ENCODE measurements around the gene DRAM1.
"Not testable (repeated sequence)": the region's sequence is repeated elsewhere in the genome, so short reads cannot be mapped to it uniquely, and the experiment has no call there.

Gene DRAM1

GRCh38 chr12:101858361-101858760, 19.0 kb upstream of the DRAM1 start:
- FAIRE-seq = no peak
- DNase-seq (ENCODE audit: insufficient read length, low spot score) = no peak

DNA sequence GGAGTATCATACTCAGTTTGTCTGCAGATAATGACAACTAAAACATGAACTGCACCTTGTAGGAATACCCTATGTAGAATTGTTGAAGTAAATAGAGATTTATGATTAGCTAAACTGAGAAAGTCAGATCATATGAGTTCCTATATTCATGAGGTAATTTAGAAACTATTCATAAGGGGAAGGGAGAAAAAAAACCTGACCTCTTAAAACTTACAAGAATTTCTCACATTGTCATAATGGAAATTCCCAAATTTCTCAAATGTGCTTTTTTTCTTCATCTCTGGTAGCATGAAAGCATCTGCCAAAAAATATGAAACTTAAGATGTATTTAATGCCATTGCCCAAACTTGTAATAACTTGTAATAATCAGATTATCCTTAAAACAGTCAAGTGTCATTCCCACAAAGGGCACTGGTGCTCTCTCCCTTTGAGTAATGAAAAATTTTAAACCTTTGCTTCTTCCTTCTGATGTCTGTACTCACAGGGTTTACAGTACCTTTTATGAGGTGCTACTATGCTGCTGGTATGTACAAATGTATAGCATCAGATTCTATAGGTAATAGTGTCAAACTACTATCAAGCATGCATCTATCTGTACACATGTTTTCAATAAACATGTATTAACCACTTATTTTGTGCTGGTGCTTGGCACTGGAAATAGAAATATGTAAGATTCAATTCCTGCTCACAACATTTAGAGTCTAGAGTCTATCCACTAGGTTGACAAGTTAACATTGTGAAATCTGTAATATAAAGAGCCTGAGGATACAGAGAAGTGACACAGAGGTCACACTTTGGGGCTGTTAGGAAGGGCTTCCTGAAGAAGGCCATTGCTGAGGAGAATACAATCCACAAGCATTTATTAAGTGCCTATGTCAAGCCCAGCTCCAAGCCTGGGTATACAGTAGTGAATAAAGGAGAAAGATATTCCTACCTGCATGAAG, 17.4 kb upstream of the DRAM1 start:
- no peak for FAIRE-seq

GRCh38 chr12:101861688-101862087, 15.7 kb upstream of the DRAM1 start:
- FAIRE-seq; DNase-seq (ENCODE audit: insufficient read length, low spot score): not testable (repeated sequence)

More for the DNA sequence above, 17.4 kb upstream of the DRAM1 start:
- no peak for DNase-seq (ENCODE audit: insufficient read length, low spot score)

GRCh38 chr12:101862245-101862644, 15.1 kb upstream of the DRAM1 start:
- no peak for DNase-seq (ENCODE audit: insufficient read length, low spot score)
- no peak for FAIRE-seq

GRCh38 chr12:101863981-101864380, 13.4 kb upstream of the DRAM1 start:
- no peak for DNase-seq (ENCODE audit: insufficient read length, low spot score)
- FAIRE-seq = no peak

DNA sequence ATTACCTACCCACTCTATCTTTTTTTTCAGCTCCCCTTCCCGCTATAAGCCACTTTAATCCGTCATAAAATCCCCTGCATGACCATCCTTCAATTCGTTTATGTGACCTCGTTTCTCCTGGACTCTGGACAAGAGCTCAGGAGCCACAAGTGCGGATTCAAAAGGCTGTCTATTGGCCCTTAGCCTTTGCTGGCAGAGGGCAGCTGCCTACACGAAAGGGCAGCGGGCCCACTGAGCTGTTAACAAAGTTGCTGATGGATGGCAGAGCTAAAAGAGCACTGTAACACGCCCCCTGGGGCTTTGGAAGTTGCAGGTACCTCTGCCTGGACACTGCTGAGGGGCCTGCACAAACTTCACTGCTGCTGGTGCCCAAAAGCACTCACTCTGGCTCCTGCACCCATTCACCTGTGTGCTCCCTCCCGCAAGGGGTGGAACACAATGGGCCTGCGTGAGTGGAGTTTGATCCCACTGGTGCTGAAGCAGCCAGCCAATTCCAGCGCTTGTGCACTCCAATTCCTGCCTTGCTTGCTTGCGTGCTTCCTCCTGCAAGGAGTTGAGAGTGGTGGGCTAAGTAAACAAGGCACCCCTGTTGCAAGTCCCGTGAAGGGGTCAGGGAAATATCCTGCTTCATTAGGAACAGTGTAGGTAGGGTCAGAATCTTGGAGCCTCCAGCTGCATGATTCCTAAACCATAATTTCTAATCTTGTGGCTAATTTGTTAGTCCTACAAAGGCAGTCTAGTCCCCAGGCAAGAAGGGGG, 10.6 kb upstream of the DRAM1 start:
- DNase-seq (ENCODE audit: insufficient read length, low spot score) = no peak
- no peak for FAIRE-seq

DNA sequence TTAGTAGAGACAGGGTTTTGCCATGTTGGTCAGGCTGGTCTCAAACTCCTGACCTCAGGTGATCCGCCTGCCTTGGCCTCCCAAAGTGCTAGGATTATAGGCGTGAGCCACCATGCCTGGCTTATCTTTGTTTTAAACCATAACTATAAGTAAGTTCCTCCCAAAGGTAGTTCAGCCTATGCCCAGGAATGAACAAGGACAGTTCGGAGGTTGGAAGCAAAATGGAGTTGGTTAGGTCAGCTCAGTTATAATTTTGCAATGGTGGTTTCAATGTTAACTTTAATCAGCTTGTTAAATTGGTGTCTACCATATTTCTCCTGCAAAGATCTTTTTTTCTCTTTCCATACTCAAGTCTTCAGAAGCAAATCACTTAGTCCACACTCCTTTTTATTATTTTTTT, 9.8 kb upstream of the DRAM1 start:
- DNase-seq (ENCODE audit: insufficient read length, low spot score); FAIRE-seq: not testable (repeated sequence)

DNA sequence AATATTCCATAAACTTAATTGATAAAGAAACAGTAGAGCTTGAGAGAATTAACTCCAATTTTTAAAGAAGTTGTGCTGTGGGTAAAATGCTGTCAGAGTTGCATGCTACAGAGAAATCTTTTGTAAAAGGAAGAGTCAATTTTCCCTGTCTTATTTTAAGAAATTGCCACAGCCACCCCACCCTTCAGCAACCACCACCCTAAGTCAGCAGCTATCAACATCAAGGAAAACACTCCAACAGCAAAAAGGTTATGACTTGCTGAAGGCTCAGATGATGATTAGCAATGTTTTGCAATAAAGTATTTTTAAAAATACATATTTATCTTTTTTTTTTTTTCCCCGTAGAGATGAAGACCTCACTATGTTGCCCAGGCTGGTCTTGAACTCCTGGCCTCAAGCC, 6.5 kb upstream of the DRAM1 start:
- no peak for FAIRE-seq

GRCh38 chr12:101875162-101875561, 2.2 kb upstream of the DRAM1 start:
- FAIRE-seq (no peak), DNase-seq (ENCODE audit: insufficient read length, low spot score) (no peak)

More for the DNA sequence above, 6.5 kb upstream of the DRAM1 start:
- DNase-seq (ENCODE audit: insufficient read length, low spot score) = no peak

GRCh38 chr12:101876322-101876860, 989 bp upstream of the DRAM1 start:
- FAIRE-seq (no peak), DNase-seq (ENCODE audit: insufficient read length, low spot score) (no peak)

DNA sequence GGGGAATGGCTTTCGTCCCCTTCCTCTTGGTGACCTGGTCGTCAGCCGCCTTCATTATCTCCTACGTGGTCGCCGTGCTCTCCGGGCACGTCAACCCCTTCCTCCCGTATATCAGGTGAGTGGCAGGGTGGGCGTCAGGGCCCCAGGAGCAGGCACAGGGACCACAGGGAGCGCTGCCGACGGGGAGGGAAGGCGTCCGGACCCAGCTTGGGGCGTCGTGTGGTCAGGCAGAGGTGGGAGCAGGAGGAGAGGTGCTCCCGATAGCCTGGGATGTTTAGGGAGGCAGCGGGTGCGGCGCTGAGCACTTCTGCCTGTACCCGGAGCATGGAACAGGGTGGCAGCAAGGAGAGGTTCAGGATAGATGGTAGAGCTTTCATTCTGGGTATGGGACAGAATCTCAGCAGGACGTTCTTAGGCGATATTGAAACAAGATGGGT, 444 bp downstream of the DRAM1 start:
- DNase-seq (ENCODE audit: insufficient read length, low spot score) (no peak), FAIRE-seq (no peak)

DNA sequence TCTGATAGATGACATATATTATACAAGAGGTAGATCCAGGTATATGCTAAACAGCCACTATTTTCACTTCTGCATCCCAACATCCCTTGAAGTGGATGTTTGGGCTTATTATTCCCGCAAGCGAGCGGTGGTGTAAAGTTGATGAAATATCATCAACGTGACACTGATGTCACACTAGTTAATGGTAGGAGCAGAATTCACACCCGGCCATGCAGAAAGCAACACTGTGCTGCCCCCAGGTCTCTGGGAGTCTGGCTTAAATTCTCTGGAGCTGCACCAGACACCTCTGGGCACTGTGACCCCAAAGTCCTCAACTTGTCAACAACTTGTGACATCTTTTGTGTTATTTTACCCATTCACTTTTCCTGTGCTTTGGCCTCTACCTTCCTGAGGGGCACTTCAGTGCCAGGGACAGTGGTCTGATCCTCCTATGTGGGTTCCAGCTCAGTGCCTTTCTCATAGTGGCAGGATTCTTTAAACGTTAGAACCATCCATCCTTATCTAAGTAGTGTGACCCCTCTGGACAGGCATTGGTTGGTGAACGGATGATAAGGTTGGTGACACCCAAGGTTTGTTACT, 952 bp downstream of the DRAM1 start:
- no peak for DNase-seq (ENCODE audit: insufficient read length, low spot score)
- no peak for FAIRE-seq

DNA sequence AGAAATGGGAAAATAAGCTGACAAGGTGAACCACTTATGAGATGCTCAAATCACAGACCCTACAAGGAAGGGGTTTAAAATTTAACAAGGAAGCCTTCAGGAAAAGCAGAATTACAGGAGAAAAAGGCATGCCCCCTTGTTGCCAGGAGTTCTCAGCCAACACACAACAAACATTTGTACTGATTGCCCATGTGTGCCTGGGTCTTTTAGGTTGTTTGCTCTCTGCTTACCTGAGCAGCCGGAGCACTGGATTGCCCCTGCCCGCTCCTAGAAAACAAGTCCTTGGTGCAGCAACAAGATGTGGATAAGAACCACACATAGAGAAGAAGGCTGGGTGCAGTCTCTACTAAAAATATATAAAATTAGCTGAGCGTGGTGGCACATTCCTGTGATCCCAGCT, 3.4 kb downstream of the DRAM1 start:
- DNase-seq (ENCODE audit: insufficient read length, low spot score) = no peak

GRCh38 chr12:101881228-101881627, 3.8 kb downstream of the DRAM1 start:
- DNase-seq (ENCODE audit: insufficient read length, low spot score) (no peak), FAIRE-seq (no peak)

More for the DNA sequence above, 3.4 kb downstream of the DRAM1 start:
- no peak for FAIRE-seq

DNA sequence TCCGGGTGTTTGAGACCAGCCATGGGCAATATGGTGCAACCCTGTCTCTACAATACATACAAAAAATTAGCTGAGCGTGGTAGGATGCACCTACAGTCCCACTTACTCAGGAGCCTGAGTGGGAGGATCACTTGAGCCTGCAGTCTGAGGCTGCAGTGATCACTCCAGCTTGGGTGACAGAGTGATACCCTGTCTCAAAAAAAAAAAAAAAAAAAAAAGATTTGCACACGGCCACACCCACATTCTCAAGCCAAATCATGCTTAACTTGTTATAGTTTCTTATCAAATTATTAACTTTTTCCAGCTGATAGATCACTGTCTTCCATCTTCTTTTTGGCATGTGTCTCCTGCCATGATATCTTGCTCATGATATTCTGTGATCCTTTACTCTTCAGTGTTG, 6.8 kb downstream of the DRAM1 start:
- FAIRE-seq = no peak

GRCh38 chr12:101884781-101885340, 7.5 kb downstream of the DRAM1 start:
- not testable (repeated sequence) for DNase-seq (ENCODE audit: insufficient read length, low spot score); FAIRE-seq

More for the DNA sequence above, 6.8 kb downstream of the DRAM1 start:
- no peak for DNase-seq (ENCODE audit: insufficient read length, low spot score)

GRCh38 chr12:101885912-101886561, 8.7 kb downstream of the DRAM1 start:
- DNase-seq (ENCODE audit: insufficient read length, low spot score) = no peak

DNA sequence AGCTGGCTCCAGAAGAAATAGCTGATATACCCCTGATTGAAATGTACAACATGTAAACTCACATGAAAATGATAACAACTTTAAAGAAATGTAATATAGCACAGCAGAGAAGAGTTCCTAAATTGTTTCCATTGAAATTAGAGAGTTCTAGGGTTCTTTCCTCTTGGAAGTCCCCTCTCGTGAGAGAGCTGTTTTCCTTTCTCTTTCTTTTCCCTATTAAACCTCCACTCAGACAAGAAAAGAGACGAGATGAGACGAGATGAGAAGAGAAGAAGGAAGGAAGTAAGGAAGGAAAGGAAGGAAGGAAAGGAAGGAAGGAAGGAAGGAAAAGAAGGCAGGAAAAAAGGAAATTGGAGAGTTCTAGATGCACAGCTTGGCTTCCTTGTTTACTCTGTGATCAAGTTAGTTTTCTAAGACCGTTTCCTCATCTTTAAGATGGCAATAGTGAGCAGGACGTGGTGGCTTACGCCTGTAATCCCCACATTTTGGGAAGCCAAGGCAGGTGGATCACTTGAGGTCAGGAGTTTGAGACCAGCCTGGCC, 11.9 kb downstream of the DRAM1 start:
- no peak for DNase-seq (ENCODE audit: insufficient read length, low spot score)
- no peak for FAIRE-seq

More at GRCh38 chr12:101885912-101886561, 8.7 kb downstream of the DRAM1 start:
- no peak for FAIRE-seq

GRCh38 chr12:101891462-101891971, 14.1 kb downstream of the DRAM1 start:
- DNase-seq (ENCODE audit: insufficient read length, low spot score) (no peak), FAIRE-seq (no peak)
